Neuron (in vitro differentiated cells): ENCODE results near the gene ZNF595.
"Not testable (repeated sequence)": the region's sequence is repeated elsewhere in the genome, so short reads cannot be mapped to it uniquely, and the experiment has no call there.

ENCODE experiments used
- H2AFZ ChIP-seq: one replicate; pipeline ENCODE4 v1.6.1; 2013; ENCODE audit warnings: low read depth, mild to moderate bottlenecking, inconsistent platforms, low read length, moderate library complexity
- H3K27me3 ChIP-seq: one replicate; pipeline ENCODE4 v1.6.1; 2013; ENCODE audit warnings: low read length; ENCODE audit not compliant: insufficient read depth
- H3K36me3 ChIP-seq: one replicate; pipeline ENCODE4 v1.6.1; 2013; ENCODE audit warnings: low read length; ENCODE audit not compliant: insufficient read depth
- H3K4me1 ChIP-seq: one replicate; pipeline ENCODE4 v1.6.1; 2013; ENCODE audit warnings: low read length; ENCODE audit not compliant: insufficient read depth
- H3K4me3 ChIP-seq: 2 replicates; pipeline ENCODE4 v1.5.1; 2013; ENCODE audit warnings: mild to moderate bottlenecking, low read length, moderate library complexity
- H3K9me3 ChIP-seq: one replicate; pipeline ENCODE4 v1.6.1; 2013; ENCODE audit warnings: low read length

Gene ZNF595

DNA sequence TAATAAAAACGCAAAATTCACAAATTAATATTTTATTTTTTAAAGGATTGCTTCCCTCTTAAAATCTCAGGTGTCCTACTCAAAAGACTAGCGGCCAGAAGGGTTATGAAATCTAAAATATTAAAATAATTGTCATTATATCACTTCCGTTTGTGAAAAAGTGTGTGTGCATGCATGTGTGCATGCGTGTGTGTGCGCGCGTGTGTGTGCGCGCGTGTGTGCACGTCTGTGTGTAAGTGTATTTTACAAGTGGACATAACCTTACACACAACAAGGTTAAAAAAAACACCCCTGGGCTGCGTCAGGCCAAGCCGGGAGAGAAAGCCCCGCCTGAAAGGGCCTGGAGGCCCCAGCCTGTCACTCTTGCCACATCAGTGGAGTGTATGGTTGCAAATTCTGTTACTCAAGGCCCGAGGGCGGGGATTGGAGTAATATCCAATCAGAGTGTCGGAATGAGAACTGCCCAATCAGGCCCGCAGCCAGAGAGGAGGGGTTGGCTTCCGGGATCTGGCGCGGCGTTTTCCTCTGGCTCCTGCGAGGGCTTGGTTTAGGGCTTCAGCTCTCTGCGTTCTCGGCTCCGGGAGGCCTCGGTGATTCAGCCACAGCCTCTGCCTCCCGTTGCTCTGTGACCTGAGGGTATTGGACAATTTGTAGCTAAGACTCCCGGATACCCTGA, at the start of gene ZNF595:
Gene ZNF595, plus strand, starts transcription at position 518 of the 676 bp plus-strand sequence. CDS start 168 bp downstream, outside the sequence.
- H3K4me1 ChIP-seq, H3K36me3 ChIP-seq, H2AFZ ChIP-seq, H3K9me3 ChIP-seq, H3K27me3 ChIP-seq: not testable (repeated sequence)
- H3K4me3 ChIP-seq = peak within 1 kb of the TSS; percentile 34

DNA sequence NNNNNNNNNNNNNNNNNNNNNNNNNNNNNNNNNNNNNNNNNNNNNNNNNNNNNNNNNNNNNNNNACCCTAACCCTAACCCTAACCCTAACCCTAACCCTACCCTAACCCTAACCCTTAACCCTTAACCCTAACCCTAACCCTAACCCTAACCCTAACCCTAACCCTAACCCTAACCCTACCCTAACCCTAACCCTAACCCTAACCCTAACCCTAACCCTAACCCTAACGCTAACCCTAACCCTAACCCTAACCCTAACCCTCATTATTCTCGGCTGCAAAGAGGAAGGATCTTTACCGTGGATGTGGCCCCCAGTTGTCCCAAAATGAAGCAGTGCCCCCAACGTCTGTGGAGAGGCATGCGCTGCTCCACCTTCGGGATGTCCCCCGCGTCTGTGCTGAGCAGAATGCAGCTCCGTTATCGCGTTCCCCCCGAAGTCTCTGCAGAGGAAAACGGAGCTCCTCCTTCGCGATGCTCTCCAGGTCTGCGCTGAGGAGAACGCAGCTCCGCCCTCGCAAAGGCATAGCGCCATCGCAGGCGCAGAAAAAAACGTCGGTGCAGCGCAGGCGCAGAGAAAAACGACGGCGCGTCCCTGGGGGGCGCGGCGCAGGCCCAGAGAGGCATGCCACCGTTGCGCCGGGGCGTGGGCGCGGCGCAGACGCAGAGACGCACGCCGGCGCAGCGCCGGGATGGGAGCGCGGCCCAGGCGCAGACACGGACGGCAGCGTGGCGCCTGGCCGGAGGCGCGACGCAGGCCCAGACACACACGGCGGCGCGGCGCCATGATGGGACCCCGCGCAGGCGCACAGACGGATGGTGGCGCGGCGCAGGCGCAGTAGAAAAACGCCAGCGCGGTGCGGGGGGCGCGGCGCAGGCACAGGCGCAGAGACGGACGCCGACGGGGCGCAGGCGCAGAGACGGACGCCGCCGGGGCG, 42.9 kb upstream of the ZNF595 start:
- H3K4me1 ChIP-seq, H3K4me3 ChIP-seq, H3K36me3 ChIP-seq, H3K9me3 ChIP-seq, H3K27me3 ChIP-seq, H2AFZ ChIP-seq: not testable (repeated sequence)

DNA sequence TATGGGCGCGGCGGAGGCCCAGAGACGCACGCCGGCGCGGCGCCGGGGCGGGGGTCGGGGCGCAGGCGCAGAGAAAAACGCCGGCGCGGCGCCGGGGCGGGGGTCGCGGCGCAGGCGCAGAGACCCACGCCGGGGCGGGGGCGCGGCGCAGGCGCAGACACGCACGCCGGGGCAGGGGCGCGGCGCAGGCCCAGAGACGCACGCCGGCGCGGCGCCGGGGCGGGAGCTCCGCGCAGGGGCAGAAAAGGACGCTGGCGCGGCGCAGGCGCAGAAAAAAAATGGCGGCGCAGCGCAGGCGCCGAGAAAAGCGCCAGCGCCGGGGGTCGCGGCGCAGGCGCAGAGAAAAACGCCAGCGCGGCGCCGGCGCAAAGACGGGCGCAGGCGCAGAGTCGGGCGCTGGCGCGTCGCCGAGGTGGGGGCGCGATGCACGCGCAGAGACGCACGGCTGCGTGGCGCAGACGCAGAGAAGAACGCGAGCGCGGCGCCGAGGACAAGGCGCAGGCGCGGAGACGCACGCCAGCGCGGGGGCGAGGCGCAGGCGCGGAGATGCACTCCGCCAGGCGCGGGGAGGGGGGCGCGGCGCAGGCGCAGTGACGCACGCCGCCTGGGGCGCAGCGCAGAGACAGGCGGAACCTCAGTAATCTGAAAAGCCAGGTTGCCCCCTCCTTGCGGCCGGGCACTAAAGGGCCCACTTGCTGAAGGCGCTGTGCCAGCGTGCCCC, 41.9 kb upstream of the ZNF595 start:
- not testable (repeated sequence) for H3K27me3 ChIP-seq, H3K4me3 ChIP-seq, H3K4me1 ChIP-seq, H3K36me3 ChIP-seq, H2AFZ ChIP-seq, H3K9me3 ChIP-seq

DNA sequence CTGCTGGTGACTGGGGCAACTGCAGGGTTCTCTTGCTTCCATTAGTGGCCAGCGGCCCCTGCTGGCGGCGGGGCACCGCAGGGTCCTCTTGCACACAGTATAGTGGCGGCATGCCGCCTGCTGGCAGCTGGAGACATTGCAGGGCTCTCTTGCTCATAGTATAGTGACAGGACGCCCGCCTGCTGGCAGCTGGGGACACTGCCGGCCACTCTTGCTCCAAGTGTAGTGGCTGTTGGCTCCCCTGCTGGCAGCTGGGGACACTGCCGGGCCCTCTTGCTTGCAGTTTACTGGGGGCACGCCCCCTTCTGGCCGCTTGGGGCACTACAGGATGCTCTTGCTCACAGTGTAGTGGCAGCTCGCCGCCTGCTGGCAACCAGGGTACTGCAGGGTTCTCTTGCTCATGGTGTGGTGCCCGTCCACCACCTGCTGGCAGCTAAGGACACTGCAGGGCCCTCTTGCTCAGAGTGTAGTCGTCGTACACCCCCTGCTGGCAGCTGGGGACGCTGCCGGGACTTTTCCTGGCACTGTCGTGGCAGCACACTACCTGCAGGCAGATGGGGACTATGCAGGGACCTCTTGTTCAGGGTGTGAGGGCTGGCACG, 41.2 kb upstream of the ZNF595 start:
- not testable (repeated sequence) for H3K4me3 ChIP-seq, H3K4me1 ChIP-seq, H3K36me3 ChIP-seq, H2AFZ ChIP-seq, H3K9me3 ChIP-seq, H3K27me3 ChIP-seq

DNA sequence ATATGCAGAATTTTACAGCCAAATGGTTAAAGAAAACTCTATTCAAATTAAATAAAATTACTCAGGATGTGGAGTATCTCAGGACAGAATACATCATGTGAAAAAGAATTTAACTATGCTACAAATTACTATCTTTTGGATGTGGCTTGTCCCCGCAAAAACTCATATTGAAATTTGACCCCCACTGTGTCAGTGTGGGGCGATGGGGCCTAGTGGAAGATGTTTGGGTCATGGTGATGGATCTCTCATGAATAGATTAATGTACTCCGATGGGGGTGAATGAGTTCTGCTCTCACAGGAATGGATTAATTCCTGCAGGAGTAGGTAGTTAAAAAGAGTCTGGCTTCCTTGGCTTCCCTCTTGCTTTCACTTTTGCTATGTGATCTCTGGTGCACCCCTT, 35.0 kb upstream of the ZNF595 start:
- not testable (repeated sequence) for H2AFZ ChIP-seq, H3K4me3 ChIP-seq, H3K4me1 ChIP-seq, H3K36me3 ChIP-seq, H3K9me3 ChIP-seq, H3K27me3 ChIP-seq

DNA sequence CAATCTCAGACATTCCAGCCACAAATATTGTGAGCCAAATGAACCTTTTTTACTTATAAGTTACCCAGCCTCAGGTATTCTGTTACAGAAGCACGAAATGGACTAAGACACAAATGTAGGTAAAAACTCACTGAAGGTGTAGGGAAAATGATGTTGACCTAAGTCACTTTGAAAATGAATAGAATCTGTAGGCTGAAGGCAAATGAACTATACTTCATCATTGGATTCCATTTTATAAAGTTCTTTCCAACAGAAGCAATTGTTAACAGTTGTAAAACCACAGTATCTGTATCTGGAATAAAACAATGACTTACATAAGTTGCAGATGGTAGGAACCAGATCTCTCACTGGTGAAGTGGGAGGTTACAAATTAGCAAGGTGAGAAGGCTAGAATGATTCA, 34.5 kb upstream of the ZNF595 start:
- not testable (repeated sequence) for H3K9me3 ChIP-seq, H2AFZ ChIP-seq, H3K27me3 ChIP-seq, H3K4me1 ChIP-seq, H3K4me3 ChIP-seq, H3K36me3 ChIP-seq

DNA sequence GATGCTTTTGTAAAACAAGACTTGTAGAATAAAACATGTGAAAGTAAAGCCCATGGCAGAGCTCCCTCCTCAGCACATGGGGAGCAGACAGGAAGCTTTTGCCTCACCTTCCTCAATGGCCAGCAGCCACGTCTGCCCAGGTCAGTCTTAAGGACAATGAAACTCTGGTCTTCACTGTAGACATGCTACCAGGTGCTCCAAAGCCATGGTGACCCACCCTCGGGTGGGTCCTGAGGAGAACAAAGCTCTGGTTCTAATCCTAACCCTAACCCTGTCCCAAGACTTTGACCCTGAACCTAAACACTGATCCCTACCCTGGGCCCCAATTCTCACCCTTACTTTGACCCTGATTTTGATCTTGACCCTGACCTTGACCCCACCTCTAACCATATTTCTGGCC, 30.2 kb upstream of the ZNF595 start:
- H3K27me3 ChIP-seq, H3K4me3 ChIP-seq, H2AFZ ChIP-seq, H3K36me3 ChIP-seq, H3K4me1 ChIP-seq, H3K9me3 ChIP-seq: not testable (repeated sequence)

DNA sequence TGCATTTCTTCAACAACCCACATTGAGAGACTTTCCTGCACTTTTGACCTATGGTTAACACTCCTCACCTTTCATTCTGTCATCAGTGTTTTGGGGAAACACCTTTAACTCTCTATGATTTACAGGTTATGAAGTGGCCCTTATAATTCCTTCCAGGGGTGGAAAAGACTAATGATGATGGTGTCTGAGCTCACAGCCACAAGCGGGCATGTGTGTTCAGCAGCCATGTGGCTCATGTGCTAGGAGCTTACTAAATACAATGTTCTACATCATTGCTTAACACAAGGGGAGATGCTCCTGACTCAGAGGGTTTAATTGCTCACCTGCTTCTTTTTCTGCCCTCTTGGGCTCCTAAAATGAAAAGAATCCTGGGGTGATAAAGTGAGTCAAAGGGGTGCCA, 28.8 kb upstream of the ZNF595 start:
- not testable (repeated sequence) for H3K27me3 ChIP-seq, H3K36me3 ChIP-seq, H3K9me3 ChIP-seq, H3K4me3 ChIP-seq, H3K4me1 ChIP-seq, H2AFZ ChIP-seq

DNA sequence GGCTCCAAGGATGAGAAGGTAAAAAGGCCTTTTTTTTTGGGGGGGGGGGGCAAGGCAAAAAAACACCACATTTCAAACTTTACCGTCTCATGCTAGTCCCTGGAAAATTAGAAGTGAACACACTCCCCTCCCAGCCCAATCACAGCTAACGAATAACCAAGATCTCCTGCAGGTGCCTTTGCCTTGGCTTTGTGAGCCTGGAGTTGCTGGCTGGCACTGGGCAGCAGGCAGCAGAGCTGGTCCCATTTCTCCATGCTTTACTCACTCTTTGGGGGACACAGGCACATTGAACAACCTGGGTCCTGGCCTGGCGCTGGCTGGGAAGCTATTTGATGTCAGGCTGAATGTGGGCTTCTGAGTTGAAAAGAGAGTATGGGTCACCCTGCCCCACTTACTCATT, 25.6 kb upstream of the ZNF595 start:
- H3K36me3 ChIP-seq, H3K9me3 ChIP-seq, H3K4me3 ChIP-seq, H2AFZ ChIP-seq, H3K4me1 ChIP-seq, H3K27me3 ChIP-seq: not testable (repeated sequence)

DNA sequence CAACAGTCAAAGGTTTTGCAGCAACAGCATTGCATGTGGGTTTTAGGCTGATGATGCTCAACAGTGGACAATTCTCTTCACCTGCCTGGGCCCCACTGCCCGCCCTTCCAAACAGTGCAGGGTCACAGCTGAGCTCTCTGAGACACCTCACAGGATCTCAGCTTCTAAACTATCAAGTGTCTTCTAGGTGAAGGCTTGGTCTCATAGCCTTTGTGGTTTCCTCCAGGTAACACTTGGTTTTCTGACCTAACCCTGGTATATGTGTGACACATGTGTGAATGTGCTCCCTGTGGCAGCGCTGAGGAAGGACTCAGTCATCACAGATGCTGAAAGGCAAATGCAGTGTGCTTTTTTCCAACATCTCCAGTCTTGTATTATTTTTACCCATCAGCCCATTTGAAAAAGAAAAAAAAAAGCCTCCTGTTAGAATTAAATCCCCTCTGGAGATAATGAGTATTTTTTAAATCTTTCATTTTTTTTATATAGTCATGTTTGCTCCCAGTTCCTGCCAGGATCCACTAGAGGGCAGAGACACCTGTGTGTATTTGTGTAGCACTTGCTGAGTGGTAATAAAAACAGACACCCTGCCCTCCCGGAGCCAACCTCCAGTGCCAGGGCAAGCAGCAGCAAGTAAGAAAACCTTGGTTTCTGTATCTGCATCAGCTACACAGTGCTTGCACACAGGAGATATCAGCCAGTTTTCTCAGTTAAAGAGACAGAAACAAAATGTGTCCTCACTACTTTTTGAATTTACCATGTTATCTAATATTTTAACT, 24.2 kb upstream of the ZNF595 start:
- not testable (repeated sequence) for H3K36me3 ChIP-seq, H3K4me3 ChIP-seq, H2AFZ ChIP-seq, H3K27me3 ChIP-seq, H3K4me1 ChIP-seq, H3K9me3 ChIP-seq

DNA sequence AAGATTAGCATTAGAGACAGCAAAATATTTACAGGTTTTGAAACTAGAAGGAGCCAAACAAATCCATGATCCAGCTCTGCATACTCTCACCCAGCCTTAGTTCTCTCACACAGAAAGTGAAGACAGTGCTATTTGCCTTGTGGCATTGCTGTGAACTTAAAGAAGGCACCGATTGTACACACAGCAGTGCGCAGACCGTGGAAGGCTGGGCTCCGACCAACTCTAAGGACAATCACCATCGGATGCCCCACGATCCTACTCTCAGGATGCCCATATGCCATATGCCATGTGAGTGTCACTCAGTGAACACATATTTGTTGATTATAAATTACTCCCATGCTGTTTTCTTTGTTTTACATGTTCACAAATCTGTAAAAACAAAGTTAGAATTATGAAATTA, 19.8 kb upstream of the ZNF595 start:
- not testable (repeated sequence) for H2AFZ ChIP-seq, H3K27me3 ChIP-seq, H3K9me3 ChIP-seq

DNA sequence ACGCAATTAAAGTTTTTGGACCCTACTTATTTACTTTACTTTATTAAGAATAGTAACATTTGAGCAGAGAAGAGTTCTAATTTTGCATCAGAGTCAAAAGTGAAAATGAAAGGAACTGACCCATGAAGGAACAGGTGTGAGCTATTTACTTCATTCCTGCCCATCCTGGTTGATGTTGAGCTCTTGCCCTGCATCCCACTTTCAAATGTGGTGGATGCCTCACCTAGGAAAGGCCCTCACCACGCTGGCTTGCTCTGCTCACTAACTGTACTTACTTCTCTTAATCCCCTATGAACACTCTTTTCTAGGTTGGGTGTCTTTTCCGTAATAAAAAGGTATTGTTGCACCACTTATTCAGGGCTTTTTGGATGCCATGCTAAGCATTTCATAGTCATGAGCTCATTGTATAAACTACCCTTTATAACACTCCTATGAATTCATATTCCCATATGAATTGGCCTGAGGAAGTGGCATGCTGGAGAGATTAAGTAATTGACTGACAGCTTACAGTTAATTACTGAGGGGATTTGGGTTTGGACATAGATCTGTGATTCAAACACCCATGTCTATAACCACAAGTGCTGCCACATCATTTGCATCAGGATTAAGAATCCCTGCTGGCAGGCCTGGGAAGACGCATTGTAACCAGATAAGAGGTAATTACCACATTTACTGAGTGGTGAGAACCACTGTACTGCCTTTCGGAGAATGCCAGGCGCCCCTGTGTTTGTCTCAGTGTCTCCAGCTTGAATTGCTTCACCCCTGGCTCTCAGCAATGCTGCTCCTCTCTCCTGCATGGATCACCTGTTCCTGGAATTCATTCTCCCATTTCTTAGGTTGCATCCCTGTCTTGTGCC, 16.3 kb upstream of the ZNF595 start:
- H3K4me3 ChIP-seq, H3K9me3 ChIP-seq, H3K36me3 ChIP-seq, H2AFZ ChIP-seq, H3K4me1 ChIP-seq, H3K27me3 ChIP-seq: not testable (repeated sequence)

More for the DNA sequence above, 19.8 kb upstream of the ZNF595 start:
- not testable (repeated sequence) for H3K4me1 ChIP-seq, H3K36me3 ChIP-seq, H3K4me3 ChIP-seq
